A204.1 (cell line): ENCODE results near the gene DCLK1.

Experiments
- FAIRE-seq: peaks from 2 replicates; lab custom pipeline; 2012; peaks lifted over from hg19 to GRCh38; lab: Jason Lieb, UNC

The DCLK1 gene

GRCh38 chr13:35940734-35941133 lies 190.4 kb downstream of the DCLK1 start:
- no peak for FAIRE-seq

GRCh38 chr13:35936246-35936978 lies 194.8 kb downstream of the DCLK1 start:
- no peak for FAIRE-seq

DNA sequence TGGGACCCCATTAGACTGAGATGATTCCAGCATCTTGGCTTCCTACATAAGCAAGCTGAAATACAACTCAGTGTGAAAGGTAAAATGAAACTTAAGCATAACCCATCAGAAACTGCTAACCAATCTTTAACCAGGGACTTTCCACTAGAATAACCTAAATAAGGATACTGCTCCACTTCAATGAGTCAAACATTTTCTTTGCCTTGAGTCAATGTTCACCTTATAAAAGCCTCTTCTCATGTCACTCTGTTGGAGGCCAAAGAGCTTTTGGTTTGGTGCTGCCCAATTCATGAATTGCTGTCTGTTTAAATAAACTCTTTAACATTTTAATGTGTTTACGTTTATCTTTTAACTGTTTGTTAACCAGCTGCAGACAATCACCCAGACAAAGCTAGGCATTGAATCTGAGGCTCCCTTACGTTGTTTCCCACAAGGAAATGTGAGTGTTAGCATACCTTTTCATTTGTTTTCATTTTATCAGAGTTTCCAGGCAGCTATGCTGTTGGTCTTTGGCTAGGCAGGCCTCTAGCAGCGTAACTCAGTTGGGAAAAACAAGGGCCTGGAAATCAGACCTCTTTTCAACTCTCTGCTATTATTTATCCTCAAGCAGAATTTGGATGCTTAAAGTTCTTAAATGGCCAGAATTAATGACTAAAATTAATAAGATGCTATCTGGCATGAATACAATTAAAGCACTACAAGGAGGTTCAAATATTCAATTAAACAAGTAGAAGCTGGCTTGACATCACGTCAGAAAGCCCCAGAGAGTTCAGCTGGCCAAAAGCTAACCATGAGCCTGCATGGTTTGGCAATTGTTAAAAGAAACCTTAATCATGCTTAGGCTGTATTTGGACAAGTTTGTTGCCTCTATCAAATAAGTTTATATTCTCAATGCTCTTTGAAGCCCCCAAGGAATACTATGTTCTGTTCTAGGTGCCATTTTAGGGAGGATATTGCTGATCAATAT lies 200.2 kb downstream of the DCLK1 start:
- no peak for FAIRE-seq

DNA sequence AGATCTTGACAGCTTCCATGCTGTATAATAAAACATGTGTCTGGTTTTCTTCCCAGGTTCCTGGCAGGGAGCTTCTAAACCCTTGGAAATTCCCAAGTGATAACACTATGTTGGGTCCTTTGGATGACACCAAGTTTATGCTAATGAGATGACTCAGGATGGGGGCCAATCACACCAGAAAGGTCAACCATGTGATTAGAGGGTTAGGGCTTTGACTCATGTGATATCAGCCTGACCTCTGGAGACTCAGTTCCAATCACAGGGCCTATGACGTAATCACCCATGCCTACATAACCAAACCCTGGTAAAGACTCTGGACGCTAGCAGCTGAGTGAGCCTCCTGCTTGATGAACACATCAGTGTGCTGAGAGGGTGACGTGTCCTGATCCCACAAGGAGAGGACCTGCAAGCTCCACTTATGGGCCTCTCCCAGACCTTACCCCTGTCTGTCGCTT lies 203.6 kb downstream of the DCLK1 start:
- FAIRE-seq = no peak

DNA sequence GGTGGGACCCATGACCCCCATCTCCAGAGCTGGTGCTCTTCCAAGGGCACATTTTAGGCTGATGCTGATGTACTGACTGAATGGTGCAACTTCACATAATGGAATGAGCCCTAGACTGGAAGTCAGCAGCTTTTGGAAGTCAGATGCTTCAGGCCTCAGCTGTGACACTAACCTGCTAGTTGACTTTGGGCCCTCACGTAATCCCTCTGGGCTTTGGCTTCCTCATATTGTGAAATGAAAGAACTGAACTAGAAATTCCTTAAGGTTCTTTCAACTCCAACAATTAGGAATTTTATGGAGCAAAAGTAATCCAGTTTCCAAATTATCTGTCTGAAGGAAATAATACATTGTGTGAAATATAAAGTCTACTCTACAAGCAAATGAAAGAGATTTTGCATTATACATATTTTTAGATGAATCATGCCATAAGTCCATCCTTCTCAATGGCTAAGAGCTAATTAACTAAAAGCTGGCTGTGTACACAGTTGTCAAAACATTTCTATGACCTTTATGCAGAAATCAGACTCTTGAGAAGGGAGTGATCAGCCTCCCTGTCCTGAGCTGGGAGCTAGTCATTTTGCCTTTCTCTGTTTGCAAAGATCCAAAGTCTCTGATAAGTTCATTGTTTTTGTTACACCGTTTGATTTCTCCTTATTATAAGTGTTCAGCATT lies 204.2 kb downstream of the DCLK1 start:
- no peak for FAIRE-seq

- FAIRE-seq = no peak
These were observed 205.5 kb downstream of the DCLK1 start for GRCh38 chr13:35925669-35926068.

- FAIRE-seq = no peak
These were observed 207.8 kb downstream of the DCLK1 start for GRCh38 chr13:35923347-35923746.

DNA sequence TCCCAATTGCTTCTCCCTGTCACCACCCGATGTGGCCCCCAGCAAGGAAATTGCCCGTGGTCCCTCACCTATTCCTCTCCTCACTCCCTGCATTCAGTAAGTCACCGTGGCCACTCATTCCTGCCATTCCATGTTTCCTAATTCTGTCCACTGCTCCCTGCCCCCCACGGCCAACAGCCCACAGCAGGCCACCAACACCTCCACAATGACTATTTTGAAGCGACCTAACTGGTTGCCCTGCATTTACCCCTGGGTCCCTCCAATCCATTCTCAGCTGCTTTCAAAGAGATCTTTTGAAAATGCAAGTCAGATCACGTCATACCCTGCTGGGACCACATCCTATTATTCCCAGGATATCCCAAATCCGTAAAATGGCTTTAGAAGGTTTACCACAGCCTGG lies 210.4 kb downstream of the DCLK1 start:
- no peak for FAIRE-seq

- no peak for FAIRE-seq
These were observed 213.1 kb downstream of the DCLK1 start for GRCh38 chr13:35917942-35918645.

DNA sequence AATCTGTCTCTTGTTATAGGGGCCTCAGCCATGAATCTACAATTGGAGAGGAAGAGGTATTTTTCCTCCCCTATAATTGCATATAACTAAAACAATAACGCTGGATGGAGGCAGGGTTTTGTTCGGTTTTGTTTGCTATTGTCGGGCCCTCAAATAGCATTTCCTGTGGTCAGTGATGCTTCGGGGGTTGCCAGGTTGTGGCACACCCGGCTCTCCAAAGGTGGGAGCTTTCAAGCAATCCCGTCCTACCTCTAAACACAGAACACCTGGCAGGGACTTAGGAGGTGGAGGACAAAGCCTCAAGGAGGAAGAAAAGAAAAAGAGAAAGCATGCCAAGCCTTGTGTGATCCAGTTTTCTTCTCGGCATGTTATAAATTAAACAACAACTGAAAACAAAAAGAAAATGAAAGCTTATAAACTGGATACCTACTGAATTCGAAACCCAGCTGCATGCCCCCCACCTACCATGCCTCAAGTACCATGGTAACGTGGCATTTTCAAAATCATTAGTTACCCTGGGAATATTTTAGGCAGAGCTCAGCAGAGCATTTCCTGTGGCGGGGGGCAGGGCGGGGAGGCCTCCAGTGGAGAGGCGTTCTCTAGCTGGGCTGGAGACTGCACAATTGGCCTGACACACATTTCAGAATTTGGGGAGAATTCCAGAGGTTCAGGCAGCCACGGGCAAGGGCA lies 213.8 kb downstream of the DCLK1 start:
- no peak for FAIRE-seq

- FAIRE-seq = no peak
These were observed 215.0 kb downstream of the DCLK1 start for GRCh38 chr13:35916146-35916545.

GRCh38 chr13:35914662-35915061 lies 216.5 kb downstream of the DCLK1 start:
- no peak for FAIRE-seq

GRCh38 chr13:35912841-35913240 lies 218.3 kb downstream of the DCLK1 start:
- FAIRE-seq = no peak

GRCh38 chr13:35909837-35910540 lies 221.2 kb downstream of the DCLK1 start:
- no peak for FAIRE-seq

- no peak for FAIRE-seq
These were observed 222.1 kb downstream of the DCLK1 start for GRCh38 chr13:35909091-35909490.

DNA sequence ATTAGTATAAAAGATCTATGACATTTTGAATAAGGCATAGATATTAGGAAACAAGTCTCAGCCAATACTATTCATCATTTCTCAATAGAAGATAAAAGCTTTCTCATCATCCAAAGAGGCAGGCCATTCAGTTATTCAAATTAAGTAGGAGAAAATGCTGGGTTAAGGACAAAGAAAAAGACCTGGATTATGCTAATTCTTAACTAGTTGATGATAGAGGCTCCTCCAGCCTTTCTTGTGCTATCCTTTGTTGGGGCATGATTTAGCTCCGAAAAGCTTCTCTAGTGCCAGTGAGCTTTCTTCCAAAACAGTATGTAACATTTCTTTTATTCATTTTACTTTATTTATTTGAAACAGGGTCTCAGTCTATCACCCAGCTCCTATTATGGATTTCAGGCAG lies 223.0 kb downstream of the DCLK1 start:
- FAIRE-seq = no peak

GRCh38 chr13:35906636-35907035 lies 224.5 kb downstream of the DCLK1 start:
- FAIRE-seq = no peak

GRCh38 chr13:35903075-35903474 lies 228.1 kb downstream of the DCLK1 start:
- no peak for FAIRE-seq

- no peak for FAIRE-seq
These were observed 233.1 kb downstream of the DCLK1 start for GRCh38 chr13:35898041-35898440.

GRCh38 chr13:35894636-35895035 lies 236.5 kb downstream of the DCLK1 start:
- no peak for FAIRE-seq
